ENCODE data around the gene YTHDF1.
"Not testable (repeated sequence)": the region's sequence is repeated elsewhere in the genome, so short reads cannot be mapped to it uniquely, and the experiment has no call there.

YTHDF1 gene

DNA sequence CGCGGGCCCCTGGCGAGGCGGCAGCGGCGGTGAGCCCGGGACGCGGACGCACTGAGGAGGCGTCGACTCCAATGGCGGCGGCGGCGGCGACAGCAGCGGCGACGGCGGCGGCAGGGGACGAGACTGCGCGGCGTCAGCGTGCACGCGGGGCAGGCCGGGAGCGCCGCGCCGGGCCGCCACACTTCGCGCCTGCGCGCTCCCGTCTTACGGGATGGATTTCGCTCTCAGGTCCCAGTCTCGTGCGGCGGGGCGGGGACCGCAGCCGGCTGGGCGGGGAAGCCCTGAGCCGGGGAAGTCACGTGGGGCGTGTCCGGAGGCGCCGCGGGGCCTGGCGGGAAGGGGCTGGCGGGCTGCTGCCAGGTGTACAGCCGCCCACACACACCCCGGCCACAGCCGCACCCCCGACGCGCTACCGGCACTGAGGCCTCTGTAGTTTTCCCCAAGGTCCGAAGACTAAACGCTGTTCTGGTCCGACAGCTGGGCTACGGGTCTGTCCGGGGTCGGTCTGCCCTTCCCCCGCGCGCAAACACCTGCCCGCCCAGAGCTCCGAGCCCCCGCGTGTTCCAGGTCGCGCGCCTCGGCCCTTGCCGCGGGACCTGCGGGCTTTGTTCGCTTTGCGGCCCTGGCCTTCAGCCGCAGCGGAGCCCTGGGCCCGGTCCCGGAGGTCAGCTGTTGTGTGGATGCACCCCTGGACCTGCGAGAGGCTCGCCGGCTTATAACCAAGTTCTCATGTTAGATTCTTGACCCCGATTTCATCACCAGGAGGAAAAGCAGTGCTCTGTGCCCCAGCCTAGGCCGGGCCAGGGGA, at the start of gene YTHDF1:
Gene YTHDF1 (minus strand): TSS at position 91 of the 808 bp plus-strand sequence. CDS start 239 bp downstream, outside the sequence.
- peak; percentile 68 for DNase-seq (ENCODE audit: low read depth)

DNA sequence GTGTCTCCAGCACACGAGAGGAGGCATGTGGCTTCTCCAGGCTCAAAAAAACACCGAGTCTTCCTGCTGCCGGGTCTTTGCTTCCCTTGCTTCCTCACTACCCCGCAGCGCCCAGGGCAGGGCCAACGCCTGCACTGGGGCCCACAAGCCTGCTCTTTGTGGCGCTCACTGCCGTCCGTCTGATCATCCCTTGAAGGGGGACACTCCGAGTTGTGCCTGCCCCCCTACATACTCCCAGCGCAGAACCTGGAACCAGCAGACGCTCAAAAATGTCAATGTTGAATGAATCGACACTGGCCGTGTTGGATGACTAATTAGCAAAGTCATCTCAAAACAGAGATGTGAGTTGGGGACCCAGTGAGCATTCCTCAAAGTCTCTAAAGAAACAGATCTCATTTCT, 48.6 kb upstream of the YTHDF1 start:
- no peak for DNase-seq (ENCODE audit: low read depth)

DNA sequence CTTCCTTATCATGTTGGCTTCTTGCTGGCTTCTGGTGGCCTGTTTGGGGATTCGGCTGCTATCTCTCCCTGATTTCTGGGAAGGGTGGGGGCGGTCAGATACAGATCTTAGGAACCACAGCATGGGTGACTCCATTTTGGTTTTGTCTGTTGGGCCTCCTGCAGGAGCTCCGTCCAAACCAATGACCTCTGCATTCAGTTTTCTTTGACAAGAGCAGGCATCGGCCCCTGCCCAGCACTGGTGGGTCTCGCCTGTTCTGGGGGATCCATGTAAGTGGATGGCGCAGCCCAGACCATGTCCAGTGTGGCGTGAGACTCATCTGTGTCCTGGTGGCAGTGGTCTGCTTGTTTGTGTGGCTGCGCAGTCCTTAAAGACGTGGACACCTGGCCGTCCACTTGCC, 48.1 kb upstream of the YTHDF1 start:
- no peak for DNase-seq (ENCODE audit: low read depth)

DNA sequence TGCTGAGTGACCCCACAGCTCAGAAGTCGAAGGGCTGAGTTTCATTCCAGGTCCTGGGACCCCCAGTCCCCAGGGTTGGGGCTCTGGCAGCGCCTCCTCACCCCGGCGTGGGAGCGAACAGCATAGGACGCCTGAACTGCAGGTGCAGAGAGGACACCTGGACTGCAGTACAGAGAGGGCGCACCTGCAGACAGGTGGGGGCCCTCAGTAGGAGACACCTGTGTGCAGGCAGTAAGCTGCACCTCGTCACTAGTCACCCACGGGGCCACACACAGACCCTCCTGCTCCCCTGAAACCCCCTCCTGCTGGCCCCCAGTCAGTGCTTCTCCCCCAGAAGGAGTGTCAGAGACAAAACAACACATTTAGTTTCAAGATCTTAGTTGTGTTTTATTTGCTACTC, 46.9 kb upstream of the YTHDF1 start:
- DNase-seq (ENCODE audit: low read depth), result no peak

DNA sequence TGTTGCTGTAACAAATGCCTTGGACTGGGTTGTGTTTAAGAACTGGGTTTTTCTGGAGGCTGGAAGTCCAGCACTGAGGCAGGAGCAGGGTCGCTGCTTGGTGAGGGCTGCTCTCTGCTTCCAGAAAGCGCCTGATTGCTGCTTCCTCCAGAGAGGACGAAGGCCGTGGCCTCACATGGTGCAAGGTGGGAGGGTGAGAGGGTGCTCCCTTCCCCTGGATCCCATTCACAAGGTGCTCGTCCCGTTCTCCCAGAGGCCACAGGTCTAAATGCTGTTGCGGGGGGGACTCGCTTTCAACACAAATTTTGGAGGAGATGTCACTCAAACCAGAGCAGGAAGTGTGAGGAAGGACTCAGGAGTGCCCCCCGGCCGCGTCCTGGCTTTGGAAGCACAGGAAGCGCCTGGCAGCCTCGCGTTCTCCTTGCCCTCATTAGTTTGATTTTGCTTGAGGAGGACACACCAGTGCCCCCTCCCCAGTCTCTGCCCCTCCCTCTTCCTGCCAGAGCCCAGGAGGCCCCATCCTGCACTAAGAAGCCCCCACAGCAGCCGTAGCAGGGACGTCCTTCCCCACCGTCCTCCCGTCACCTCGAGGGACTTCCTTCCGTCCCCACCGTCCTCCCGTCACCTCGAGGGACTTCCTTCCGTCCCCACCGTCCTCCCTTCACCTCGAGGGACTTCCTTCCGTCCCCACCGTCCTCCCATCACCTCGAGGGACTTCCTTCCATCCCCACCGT, 46.0 kb upstream of the YTHDF1 start:
- DNase-seq (ENCODE audit: low read depth), result no peak

DNA sequence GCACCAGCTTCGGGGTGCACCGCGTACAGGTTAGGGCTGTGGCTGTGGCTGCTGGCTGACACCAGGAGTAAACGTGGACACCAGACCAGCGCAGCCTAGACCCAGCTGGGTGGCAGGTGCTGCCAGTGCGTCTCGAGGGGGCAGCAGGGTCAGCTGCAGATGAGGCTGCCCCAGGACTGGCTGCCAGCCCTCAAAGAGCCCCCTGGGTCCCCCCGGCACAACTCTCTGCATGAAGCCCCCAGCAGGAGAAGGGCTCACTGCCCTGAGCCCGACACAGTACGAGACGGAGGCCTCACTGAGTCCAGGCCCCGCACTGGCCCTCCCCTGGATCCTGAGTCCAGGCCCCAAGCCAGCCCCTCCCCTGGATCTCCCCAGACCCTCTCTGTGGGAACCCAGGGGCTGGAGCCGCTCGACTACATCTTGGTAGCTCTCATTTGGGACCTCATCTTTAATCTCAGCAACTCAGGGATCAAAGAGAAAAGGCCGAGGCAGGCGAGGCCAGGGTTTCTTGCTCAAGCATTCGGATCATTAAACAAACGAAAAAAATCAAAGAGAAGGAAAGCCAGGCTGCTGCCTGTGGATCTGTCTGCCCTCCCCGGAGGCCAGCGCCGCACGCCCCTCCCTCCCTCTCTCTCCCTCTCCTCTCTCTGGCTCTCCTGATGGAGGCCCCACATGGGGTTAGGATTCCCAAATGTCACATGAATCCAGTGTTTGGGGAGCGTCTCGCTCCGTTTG, 45.3 kb upstream of the YTHDF1 start:
- no peak for DNase-seq (ENCODE audit: low read depth)

DNA sequence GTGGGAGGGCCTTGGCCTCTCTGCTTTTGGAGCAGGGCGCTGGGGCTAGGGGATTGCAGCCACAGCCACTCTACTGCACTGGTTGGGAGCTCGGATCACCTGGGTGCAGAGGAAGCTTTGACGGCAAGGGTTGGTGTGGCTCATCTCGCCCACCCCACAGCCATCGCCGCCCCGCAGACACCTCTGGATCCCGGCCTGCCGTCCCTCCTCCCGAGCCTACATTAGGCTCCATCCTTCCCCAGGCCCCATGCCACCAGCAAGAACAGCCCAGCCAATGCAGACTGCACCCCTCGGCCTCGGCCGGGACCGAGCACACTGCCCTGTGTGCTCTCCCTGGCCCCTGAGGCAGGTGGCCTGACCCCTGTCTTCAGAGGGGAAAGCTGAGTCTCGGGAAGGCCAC, 44.6 kb upstream of the YTHDF1 start:
- no peak for DNase-seq (ENCODE audit: low read depth)

DNA sequence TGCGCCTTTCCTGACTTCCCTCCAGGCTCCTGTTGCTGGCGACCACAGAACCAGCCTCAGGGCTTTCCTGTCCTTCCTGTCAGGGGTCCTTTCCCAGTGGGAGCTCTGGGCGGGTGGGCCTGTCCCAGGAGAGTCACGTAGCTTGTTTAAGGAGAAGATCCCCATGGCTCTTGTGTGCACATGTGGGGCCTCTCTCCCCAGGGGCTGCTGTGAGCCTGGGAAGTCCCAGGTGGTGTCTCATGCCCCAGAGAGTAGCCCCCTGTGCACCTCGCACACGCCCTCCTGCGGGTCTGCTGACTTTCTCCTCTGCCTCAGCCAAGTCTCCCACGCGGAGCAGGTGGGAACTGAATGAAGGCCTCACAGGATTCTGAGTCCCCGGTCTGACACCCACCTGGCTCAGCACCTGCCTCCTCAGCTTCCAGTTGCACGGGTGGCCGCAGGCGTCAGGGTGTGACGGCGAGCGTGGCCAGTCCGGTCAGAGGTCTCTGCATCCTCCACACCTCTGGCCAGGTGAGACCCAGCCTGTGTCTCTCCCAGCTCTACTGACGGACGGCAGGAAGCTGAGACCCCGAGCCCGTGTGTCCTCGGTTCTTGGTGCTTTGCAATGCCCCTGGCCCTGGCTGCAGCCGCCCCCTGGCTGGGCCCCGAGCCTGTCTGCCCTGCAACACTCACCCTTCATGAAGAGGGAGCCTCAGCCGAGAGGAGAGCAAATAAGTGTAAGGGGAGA, 44.0 kb upstream of the YTHDF1 start:
- DNase-seq (ENCODE audit: low read depth), result no peak

DNA sequence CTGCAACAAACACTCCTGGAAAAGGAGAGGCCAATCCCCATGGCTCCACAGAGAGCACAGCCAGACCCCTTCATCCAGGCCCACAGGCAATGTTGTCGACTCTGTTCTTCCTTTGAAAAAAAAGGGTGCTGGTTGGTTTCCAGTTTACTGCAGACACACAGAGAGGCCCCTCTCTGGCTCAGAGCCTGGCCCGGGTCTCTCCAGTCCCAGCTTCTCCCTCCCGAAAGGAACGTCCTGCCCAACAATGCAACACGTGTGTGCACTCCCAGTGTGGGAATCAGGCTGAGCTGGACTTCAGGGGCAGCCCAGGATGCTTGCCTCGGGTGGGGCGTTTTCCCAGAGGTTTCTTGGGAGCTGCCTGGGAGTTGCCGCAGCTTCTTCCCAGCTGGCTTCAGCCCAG, 42.9 kb upstream of the YTHDF1 start:
- DNase-seq (ENCODE audit: low read depth), result no peak

DNA sequence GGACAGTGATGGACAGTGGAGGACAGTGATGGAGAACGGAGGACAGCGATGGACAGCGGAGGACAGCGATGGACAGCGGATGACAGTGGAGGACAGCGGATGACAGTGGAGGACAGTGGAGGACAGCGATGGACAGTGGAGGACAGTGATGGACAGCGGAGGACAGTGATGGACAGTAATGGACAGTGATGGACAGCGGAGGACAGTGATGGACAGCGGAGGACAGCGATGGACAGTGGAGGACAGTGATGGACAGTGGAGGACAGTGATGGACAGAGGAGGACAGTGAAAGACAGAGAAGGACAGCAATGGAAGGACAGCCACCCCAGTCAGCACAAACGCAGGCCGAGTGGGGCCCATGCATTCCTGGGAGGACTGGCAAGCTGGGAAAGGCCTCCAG, 41.7 kb upstream of the YTHDF1 start:
- no peak for DNase-seq (ENCODE audit: low read depth)

DNA sequence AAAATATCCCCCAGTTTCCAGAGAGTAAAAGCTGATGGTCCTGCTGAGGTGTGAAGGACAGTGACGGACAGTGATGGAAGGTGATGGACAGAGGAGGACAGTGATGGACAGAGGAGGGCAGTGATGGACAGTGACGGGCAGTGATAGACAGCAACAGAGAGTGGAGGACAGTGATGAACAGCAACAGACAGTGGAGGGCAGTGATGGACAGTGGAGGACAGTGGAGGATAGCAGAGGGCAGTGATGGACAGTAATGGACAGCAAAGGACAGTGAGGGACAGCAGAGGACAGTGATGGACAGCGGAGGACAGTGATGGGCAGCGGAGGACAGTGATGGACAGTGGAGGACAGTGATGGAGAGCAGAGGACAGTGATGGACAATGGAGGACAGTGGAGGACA, 41.0 kb upstream of the YTHDF1 start:
- DNase-seq (ENCODE audit: low read depth), result no peak

DNA sequence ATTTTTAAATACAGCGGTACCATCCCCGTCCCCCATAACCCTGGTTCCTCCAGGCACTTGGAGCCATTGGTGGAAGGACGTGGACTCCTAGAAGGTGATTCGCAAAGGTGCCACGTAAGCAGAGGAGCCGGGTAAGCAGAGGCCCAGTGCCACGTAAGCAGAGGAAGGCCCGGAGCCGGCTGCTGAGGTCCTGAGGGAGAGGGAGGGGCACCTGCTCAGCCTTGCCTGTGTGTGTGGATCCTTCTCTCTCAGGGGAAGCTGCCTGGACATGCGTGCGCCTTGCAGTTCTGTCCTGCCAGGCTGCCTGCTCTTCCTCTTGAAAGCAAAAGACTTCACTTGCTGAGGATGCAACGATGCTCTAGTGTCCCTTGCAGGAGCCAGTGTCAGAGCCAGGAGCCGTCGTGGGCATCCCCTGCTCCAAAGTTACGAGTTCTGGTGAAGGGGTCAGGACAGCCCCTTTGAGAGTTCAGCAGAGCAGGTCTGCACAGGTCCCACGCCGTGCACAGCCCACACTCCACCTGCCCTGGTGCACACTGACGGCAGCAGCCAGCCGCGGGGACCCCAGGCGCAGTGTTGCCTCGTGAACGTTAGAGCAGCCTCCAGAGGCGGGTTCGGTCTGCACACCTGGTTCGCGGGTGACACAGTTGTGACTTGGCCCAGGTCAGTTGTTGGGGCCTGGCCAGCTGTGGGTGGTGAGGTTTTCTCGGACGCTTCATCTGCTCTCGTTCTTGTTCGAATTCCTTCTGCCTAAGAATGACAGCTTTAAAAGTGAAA, 40.2 kb upstream of the YTHDF1 start:
- DNase-seq (ENCODE audit: low read depth), result no peak

DNA sequence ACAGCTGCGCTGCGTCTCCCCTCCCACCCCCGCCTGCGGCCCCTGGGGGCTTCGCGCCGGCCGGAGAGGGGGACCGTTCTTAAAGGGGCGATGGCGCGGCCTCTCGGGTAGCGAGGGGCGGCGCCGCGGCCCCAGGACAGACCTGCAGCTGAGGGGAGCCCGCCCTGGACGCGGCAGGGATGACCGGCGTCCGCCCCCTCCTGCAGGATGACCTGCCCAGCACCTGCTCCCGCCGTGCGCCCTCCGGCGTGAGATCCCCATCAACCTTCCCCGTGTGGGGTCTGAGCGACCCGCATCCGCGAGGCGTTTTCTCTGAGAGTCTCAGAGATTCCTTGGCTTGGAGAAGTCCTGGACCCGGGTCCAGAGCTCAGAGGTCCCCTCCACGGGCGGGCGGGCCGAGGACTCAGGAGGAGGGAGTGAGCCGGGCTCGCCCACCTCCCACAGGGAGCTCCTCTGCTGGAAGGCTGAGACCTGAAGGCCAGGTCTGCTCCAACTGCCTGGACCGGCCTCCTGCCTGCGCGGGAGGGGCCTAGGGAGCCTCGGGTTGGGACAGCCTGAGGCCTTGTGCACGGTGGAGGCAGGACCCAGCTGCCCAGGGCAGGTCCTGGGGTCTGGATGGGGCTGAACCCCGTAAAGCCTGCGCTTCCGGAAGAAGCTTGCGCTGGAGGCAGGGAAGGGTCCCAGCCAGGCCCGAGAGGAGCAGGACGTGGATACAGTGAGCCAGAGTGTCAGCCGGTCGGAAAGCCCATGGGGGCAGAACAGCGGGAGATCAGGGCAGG, 38.9 kb upstream of the YTHDF1 start:
- no peak for DNase-seq (ENCODE audit: low read depth)

DNA sequence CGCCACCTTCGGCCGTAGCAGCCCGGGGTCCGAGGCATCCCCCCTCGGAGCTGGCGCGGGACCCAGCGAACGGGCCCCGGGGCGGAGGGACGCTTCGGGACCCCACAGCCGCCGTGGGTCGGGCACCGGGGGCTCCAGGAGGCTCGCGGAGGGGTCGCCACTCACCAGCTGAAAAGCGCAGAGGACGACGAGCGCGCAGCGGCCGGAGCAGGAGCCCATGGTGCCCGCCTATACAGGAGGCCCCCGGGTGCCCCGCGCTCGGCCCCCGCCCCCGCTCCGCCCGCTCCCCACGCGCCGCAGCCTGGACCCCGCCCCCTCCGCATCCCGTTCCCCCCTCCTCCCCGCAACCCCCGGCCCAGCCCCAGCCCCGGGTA, 38.3 kb upstream of the YTHDF1 start, which contains the start of gene NKAIN4:
Gene NKAIN4 (minus strand): TSS at position 232 of the 374 bp plus-strand sequence. CDS start 13 bp downstream, at position 219.
- no peak for DNase-seq (ENCODE audit: low read depth)

DNA sequence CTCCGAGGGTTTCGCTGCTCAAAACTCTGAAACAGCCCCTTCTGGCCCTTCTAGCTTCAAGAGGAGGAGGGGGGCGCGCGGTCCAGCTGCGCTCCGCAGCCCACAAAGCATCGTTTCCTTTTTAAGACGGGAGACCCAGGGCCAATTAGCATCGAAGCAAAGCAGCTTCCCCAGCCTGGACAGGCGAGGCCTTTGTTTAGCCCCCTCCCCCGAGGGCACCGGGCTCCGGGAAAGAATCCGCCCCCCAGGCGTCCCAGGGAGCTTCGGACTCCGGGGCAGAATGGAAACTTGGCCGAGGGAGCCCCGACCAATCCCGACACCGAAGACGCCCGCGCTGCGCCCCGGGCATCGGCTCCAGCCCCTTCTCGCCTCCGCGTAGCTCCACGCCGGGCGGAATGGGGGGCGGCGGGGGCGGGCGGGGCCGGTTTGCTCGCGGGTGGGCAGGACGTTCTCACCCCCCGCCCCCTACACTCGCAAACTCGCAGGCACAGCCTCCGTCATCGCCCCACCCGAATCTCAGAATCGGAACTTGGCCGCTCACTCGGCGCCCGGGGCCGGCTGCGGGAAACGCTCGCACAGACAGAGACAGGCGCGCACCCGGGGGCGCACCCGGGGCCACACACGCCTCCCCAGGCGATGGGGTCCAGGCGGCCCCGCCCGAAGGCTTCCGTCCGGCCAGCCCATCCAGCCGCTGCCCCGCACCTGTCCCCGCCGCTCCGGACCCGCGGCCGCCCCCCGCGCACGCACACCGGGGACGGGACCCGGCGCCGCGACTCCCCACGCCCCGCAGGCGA, 37.7 kb upstream of the YTHDF1 start:
- DNase-seq (ENCODE audit: low read depth), result no peak

DNA sequence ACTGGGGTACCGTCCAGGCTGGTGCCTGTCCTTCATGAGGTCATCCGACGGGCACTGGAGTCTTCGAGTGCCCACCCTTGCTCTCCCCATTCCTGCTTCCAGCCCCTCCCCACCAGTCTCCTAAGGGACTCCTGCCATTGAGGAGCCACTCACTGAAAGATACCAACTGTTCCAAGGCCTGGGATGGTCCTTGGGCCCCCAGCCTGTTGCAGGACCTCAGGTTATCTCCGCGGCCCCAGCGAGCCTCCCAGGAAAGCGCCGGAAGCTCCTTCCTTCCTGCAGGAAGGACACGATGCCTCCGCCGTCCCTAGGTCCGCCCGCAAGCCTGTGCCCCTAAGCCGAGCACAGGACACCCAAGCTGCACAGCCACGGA, 37.1 kb upstream of the YTHDF1 start:
- DNase-seq (ENCODE audit: low read depth), result no peak

DNA sequence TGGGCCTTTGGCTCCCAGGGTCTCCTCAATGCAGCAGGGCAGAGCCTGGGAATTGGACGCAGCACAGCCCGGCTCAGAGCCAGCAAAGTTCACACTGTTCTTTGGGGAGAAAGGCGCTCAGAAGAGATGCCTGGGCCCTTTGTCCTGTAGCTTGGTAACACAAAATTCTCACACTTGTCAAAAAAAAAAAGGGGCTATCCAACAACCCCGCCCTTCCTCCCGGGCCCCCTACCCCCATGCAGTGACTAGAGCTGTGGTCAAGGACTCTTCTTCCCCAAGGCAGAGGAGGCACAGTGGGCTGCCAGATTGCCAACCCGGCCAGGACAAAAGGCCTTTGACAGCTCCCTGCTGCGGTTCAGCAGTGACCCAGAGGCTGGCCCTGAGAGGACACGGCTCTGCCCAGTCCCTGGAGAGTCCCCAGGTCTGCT, 36.4 kb upstream of the YTHDF1 start:
- no peak for DNase-seq (ENCODE audit: low read depth)

DNA sequence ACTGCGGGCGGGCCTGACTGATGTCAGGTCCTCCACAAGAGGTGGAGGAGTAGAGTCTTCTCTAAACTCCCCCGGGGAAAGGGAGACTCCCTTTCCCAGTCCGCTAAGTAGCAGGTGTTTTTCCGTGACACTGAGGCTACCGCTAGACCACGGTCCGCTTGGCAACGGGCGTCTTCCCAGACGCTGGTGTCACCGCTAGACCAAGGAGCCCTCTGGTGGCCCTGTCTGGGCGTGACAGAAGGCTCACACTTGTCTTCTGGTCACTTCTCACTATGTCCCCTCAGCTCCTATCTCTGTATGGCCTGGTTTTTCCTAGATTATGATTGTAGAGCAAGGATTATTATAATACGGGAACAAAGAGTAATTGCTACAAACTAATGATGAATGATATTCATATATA, 35.4 kb upstream of the YTHDF1 start:
- DNase-seq (ENCODE audit: low read depth), result not testable (repeated sequence)

DNA sequence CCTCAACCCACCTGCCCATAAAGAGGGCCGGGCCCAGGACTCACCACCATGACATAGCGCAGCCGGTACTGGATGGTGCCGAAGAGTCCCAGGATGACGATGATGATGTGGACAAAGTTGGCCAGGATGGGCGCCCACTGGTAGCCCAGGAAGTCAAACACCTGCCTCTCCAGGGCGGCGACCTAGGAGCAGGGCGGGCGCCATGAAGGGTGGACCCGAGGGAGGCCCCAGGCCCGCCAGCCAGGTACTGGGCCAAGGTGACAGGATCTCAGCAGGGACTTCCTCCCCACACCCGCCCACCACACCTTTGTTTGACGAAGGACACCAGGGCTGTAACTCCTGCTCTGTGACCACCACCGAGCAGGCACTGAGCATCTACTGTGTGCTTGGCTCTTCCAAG, 34.0 kb upstream of the YTHDF1 start:
- DNase-seq (ENCODE audit: low read depth), result no peak
